OCI-LY3 (cell line): ENCODE data around the gene RCE1.

Experiments used
- H2AFZ ChIP-seq: fragments of 200-600, 300-600 bp; shearing (Covaris generic); 2 replicates; pipeline ENCODE4 v1.6.0; 2014; ENCODE audit warnings: antibody characterized with exemption, low read depth, low read length
- H3K27ac ChIP-seq: fragments of 200-600, 300-600 bp; sonication (generic); 2 replicates; pipeline ENCODE4 v1.5.1; 2014; ENCODE audit warnings: mild to moderate bottlenecking, low read length, moderate library complexity, mixed read lengths
- H3K27me3 ChIP-seq: fragments of 200-600, 300-600 bp; sonication (generic); 2 replicates; pipeline ENCODE4 v1.6.1; 2014; ENCODE audit warnings: low read depth, low read length, mixed read lengths
- H3K36me3 ChIP-seq: fragments of 200-600, 300-600 bp; sonication (generic); replicated peaks from 2 replicates; pipeline ENCODE3; 2014; ENCODE audit warnings: low read depth, low read length, mixed read lengths
- H3K4me1 ChIP-seq: fragments of 300-600, 200-600 bp; sonication (generic); 2 replicates; pipeline ENCODE4 v1.6.1; 2014; ENCODE audit warnings: low read length, mixed read lengths
- H3K4me2 ChIP-seq: fragments of 200-600, 300-600 bp; sonication (generic); 2 replicates; pipeline ENCODE4 v1.6.1; 2014; ENCODE audit warnings: low read length, mixed read lengths
- H3K4me3 ChIP-seq: fragments of 300-600, 200-600 bp; sonication (generic); 2 replicates; pipeline ENCODE4 v1.5.1; 2014; ENCODE audit warnings: antibody characterized with exemption, mild to moderate bottlenecking, low read length, moderate library complexity
- H3K79me2 ChIP-seq: fragments of 300-600, 200-600 bp; shearing (Covaris generic); 2 replicates; pipeline ENCODE4 v1.6.1; 2014; ENCODE audit warnings: mild to moderate bottlenecking, low read length, mixed read lengths
- H3K9ac ChIP-seq: fragments of 300-600, 200-600 bp; shearing (Covaris generic); 2 replicates; pipeline ENCODE4 v1.6.0; 2014; ENCODE audit warnings: mild to moderate bottlenecking, low read length, moderate library complexity
- H3K9me3 ChIP-seq: fragments of 200-600, 300-600 bp; shearing (Covaris generic); 2 replicates; pipeline ENCODE4 v1.6.1; 2014; ENCODE audit warnings: low read length, mixed read lengths; ENCODE audit not compliant: insufficient read depth
- H4K20me1 ChIP-seq: fragments of 200-600, 300-600 bp; sonication (generic); 2 replicates; pipeline ENCODE4 v1.6.1; 2016; ENCODE audit warnings: low read length, mixed read lengths; ENCODE audit not compliant: insufficient read depth
- EZH2phosphoT487 ChIP-seq: fragments of 200-600 bp; shearing (Covaris generic); IDR thresholded peaks from 2 replicates; pipeline ENCODE4 v1.6.1; 2018; ENCODE audit warnings: antibody characterized with exemption, mixed run types, low read depth
- TF ChIP-seq, protein P1 (sequence below): fragments of 200-600, 300-600 bp; sonication (generic); IDR thresholded peaks from 2 replicates; pipeline ENCODE4 v1.5.1; 2014; ENCODE audit warnings: antibody characterized with exemption, low read length, low read depth

Gene RCE1

DNA sequence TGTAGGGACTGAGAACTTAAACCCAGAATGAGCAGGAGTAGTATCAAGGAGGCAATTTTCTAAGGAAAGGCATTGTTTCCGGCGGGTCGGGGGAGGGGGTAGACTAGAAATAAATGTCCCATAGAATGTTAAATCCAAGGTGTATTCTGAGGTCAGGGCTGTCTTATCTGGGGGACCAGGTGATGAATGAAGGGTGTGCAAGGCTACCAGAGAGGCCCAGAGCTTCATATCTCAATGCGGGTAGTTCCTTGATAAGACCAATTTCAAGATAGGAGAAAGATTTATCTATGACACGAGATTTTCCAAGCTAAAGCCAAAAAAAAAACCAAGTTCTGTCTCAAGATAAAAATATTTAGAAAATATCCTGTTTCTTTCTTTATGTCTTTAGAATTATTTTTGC, 8.3 kb upstream of the RCE1 start:
- TF ChIP-seq EZH2phosphoT487, result no peak
- TF ChIP-seq, protein P1, sequence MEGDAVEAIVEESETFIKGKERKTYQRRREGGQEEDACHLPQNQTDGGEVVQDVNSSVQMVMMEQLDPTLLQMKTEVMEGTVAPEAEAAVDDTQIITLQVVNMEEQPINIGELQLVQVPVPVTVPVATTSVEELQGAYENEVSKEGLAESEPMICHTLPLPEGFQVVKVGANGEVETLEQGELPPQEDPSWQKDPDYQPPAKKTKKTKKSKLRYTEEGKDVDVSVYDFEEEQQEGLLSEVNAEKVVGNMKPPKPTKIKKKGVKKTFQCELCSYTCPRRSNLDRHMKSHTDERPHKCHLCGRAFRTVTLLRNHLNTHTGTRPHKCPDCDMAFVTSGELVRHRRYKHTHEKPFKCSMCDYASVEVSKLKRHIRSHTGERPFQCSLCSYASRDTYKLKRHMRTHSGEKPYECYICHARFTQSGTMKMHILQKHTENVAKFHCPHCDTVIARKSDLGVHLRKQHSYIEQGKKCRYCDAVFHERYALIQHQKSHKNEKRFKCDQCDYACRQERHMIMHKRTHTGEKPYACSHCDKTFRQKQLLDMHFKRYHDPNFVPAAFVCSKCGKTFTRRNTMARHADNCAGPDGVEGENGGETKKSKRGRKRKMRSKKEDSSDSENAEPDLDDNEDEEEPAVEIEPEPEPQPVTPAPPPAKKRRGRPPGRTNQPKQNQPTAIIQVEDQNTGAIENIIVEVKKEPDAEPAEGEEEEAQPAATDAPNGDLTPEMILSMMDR, result no peak
- Histone ChIP-seq H3K27ac (no peak overlapping the region), H3K4me2 (no peak overlapping the region), H3K9me3 (no peaks in the 10 kb centered on the region), H4K20me1 (no peaks in the 10 kb centered on the region), H3K36me3 (peaks cover 11% of the 10 kb centered on the region), H3K9ac (no peak overlapping the region), H2AFZ (no peak overlapping the region), H3K4me3 (no peak overlapping the region), H3K27me3 (no peaks in the 10 kb centered on the region), H3K79me2 (no peaks in the 10 kb centered on the region), H3K4me1 (peaks cover 7% of the 10 kb centered on the region)

DNA sequence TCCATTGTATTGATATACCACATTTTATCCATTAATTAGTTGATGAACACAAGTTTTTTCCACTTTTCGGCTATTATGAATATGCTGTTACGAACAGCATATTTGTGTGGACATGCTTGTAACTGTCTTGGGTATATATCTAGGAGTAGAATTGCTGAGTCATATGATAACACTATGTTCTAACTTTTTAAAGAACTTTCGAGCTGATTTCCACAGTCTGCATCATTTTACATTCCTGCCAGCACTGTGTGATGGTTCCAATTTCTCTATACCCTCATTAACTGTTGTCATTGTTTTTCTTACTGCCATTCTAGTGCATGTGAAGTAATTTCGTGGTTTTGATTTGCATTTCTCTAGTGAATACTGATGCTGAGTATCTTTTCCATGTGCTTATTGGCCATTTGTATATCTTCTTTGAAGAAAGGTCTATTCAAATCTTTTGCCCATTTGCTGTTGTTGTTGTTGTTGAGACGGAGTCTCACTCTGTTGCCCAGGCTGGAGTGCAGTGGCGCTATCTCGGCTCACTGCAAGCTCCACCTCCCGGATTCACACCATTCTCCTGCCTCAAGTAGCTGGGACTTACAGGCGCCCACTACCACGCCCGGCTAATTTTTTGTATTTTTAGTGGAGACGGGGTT, 7.4 kb upstream of the RCE1 start:
- H4K20me1 ChIP-seq, result no peaks in the 10 kb centered on the region
- no peak overlapping the region for H3K27ac ChIP-seq
- H3K9ac ChIP-seq, result no peak overlapping the region
- no peaks in the 10 kb centered on the region for H3K9me3 ChIP-seq
- peaks cover 8% of the 10 kb centered on the region; the same call in 1 of the 2 replicates for H3K79me2 ChIP-seq
- no peak overlapping the region for H3K4me2 ChIP-seq
- no peak overlapping the region for H3K4me3 ChIP-seq
- peaks cover 7% of the 10 kb centered on the region for H3K4me1 ChIP-seq
- peaks cover 17% of the 10 kb centered on the region for H3K36me3 ChIP-seq
- no peak overlapping the region for H2AFZ ChIP-seq
- H3K27me3 ChIP-seq, result no peaks in the 10 kb centered on the region
- TF ChIP-seq, protein P1, result no peak
- TF ChIP-seq EZH2phosphoT487, result no peak

DNA sequence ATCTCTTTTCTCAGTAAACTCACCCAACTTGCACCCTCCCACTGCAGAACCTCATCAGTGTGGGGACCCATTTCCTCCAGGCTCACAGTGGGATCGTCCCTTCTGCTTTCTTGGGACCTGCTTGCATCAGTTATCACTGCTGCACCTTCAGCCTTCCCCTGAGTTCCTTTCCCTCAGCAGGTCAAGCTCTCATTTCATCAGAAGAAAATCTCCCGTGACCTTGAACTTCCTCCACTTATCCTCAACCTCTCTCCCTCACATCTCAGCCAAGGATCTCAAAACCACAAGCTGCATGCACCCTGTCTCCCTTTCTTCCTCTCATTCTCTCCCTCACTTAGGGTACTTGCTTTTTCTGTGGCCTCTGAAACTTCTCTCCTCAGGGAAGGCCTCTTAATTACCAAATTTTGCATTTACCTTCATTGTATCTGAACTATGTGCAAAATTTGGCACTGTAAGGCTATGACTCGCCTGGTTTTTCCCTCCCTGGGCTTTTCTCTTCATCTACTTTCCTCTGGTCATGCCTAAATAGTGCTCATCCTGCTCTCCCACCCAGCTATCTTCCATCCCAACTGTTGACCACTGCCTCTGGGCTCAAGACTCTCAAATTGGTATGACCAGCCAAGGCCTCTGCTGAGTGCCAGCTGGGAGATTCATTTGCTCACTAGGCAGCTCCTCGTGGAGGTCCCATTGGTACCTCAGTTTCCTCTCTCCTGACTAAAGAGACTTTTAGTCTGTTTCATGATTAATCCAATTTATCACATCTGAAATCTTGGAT, 2.7 kb upstream of the RCE1 start:
- H3K4me2 ChIP-seq, result no peak overlapping the region
- H3K9ac ChIP-seq, result no peak overlapping the region
- no peak overlapping the region for H3K4me3 ChIP-seq
- H3K36me3 ChIP-seq, result peaks cover 29% of the 10 kb centered on the region
- TF ChIP-seq, protein P1, result no peak
- TF ChIP-seq EZH2phosphoT487, result no peak
- H3K27ac ChIP-seq, result no peak overlapping the region
- H3K9me3 ChIP-seq, result no peaks in the 10 kb centered on the region
- no peaks in the 10 kb centered on the region for H3K27me3 ChIP-seq
- H2AFZ ChIP-seq, result no peak overlapping the region
- H3K4me1 ChIP-seq, result peaks cover 20% of the 10 kb centered on the region
- H3K79me2 ChIP-seq, result peaks cover 47% of the 10 kb centered on the region
- H4K20me1 ChIP-seq, result no peaks in the 10 kb centered on the region

DNA sequence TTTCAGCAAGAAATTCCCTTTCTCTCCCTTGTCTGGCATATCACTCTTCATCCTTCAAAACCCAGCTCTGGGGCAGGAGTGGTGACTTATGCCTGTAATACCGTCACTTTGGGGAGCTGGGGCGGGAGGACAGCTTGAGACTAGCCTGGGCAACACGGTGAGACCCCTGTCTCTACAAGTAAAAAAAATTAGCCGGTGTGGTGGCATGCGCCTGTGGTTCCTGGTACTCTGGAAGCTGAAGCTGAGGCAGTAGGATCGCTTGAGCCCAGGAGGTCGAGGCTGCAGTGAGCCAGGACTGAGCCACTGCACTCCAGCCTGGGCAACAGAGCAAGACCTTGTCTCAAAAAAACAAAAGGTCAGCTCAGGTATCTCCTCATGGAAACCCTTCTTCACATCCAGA, 1.4 kb upstream of the RCE1 start:
- no peak overlapping the region for H2AFZ ChIP-seq
- peaks cover 29% of the 10 kb centered on the region for H3K36me3 ChIP-seq
- peak overlapping the region; percentile 97 for H3K4me2 ChIP-seq
- no peak for TF ChIP-seq EZH2phosphoT487
- TF ChIP-seq, protein P1, result no peak
- H4K20me1 ChIP-seq, result no peaks in the 10 kb centered on the region
- H3K27me3 ChIP-seq, result no peaks in the 10 kb centered on the region
- peaks cover 18% of the 10 kb centered on the region for H3K4me1 ChIP-seq
- H3K9ac ChIP-seq, result peak overlapping the region; percentile 91
- peak overlapping the region; percentile 83 for H3K4me3 ChIP-seq
- no peak overlapping the region for H3K27ac ChIP-seq
- no peaks in the 10 kb centered on the region for H3K9me3 ChIP-seq
- peaks cover 47% of the 10 kb centered on the region for H3K79me2 ChIP-seq
